K562 (cell line): Measurements from ENCODE around the gene WDPCP.

Experiments used
- ARNT ChIP-seq, 2 experiments: fragments of 450-650 bp; IDR thresholded peaks; 2 replicates each; pipeline ENCODE4 v1.6.1; 2016; ENCODE audit warnings: mild to moderate bottlenecking in 1 of 2
- DPF2 ChIP-seq: fragments of 450-650 bp; IDR thresholded peaks from 2 replicates; pipeline ENCODE4 v1.6.1; 2016
- JUND ChIP-seq, 2 experiments: IDR thresholded peaks; 2 replicates in 1 of 2; 3 replicates in 1 of 2; pipeline ENCODE4 v1.6.1; 2011; ENCODE audit warnings: borderline replicate concordance in 2 of 2, low read depth in 2 of 2, low read length in 2 of 2, improper control_type of control experiment in 1 of 2, missing biosample characterization in 1 of 2, missing genetic modification characterization in 1 of 2, missing genetic modification reagents in 1 of 2
- NFE2 ChIP-seq: IDR thresholded peaks from 2 replicates; pipeline ENCODE4 v1.6.1; 2014; ENCODE audit warnings: antibody characterized with exemption, low read depth
- POLR2A ChIP-seq: fragments of 450-650 bp; conservative IDR thresholded peaks from 2 replicates; pipeline ENCODE4 v1.6.1; 2016
- SP2 ChIP-seq: IDR thresholded peaks from 2 replicates; pipeline ENCODE4 v1.6.1; 2011; ENCODE audit warnings: mild to moderate bottlenecking, low read depth, low read length, moderate library complexity; ENCODE audit not compliant: poor library complexity, severe bottlenecking; ENCODE audit errors: extremely low read depth
- ZC3H4 ChIP-seq: sonication (generic); formaldehyde crosslinking; IDR thresholded peaks from 2 replicates; pipeline ENCODE4 v1.9.0; 2021; ENCODE audit warnings: missing genetic modification reagents, borderline replicate concordance
- ZNF239 ChIP-seq: fragments of 250-450 bp; sonication (Bioruptor Pico); IDR thresholded peaks from 2 replicates; pipeline ENCODE4 v1.4.0; 2020; ENCODE audit warnings: mild to moderate bottlenecking
- TF ChIP-seq, protein P1 (sequence below), 3 experiments: IDR thresholded peaks in 2 of 3; conservative IDR thresholded peaks in 1 of 3; 2 replicates each; pipeline ENCODE4 v1.5.1; 2011 to 2012; ENCODE audit warnings: low read length in 3 of 3, mild to moderate bottlenecking in 3 of 3, control low read depth in 2 of 3, improper control_type of control experiment in 1 of 3, inconsistent platforms in 1 of 3, low read depth in 1 of 3, mixed read lengths in 1 of 3, moderate library complexity in 1 of 3; ENCODE audit not compliant: insufficient read depth in 2 of 3
- TF ChIP-seq, protein P2 (sequence below): IDR thresholded peaks from 3 replicates; pipeline ENCODE4 v1.6.1; 2011; ENCODE audit warnings: borderline replicate concordance, mild to moderate bottlenecking; ENCODE audit not compliant: insufficient read length, insufficient read depth
- TF ChIP-seq, protein P3 (sequence below): fragments of 450-650 bp; IDR thresholded peaks from 2 replicates; pipeline ENCODE4 v1.7.1; 2018; ENCODE audit warnings: mild to moderate bottlenecking, low read depth; ENCODE audit not compliant: partially characterized antibody
- TF ChIP-seq, protein P4 (sequence below), 2 experiments: fragments of 450-650 bp in 1 of 2; sonication (generic) in 1 of 2; formaldehyde crosslinking; conservative IDR thresholded peaks; 2 replicates each; pipeline versions ENCODE4 v1.4.0 to v1.8.1; 2020 to 2022; ENCODE audit warnings: mild to moderate bottlenecking in 1 of 2, missing genetic modification reagents in 1 of 2

DNA sequence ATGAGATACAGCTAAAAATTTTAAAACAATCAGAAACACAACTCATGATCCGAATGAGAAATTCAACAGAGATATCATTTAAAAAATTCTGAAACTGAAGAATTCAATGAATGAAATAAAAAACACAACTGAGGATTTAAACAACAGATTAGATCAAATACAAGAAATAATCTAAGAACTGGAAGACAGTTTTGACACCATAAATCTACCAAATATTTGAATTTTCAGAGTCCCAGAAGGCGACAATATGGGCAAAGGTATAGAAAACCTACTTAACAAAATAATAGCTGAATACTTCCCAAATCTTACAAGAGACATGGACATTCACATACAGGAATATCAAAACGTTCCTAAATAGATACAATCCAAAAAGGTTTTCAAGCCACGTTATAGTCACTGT is 315.7 kb downstream of the WDPCP start:
- TF ChIP-seq DPF2 (no peak), JUND (IDR thresholded peaks at IDR 0.05; ENCODE audit: borderline replicate concordance, low read depth, low read length) (no peak), JUND (tag; IDR thresholded peaks at IDR 0.05; ENCODE audit: borderline replicate concordance, low read depth, low read length) (no peak), ZC3H4 (no peak), SP2 (no peak), ARNT (IDR thresholded peaks at IDR 0.05) (no peak), ZNF239 (CRISPR knock-in tag) (no peak), POLR2A (no peak), NFE2 (no peak)
- TF ChIP-seq, protein P1, sequence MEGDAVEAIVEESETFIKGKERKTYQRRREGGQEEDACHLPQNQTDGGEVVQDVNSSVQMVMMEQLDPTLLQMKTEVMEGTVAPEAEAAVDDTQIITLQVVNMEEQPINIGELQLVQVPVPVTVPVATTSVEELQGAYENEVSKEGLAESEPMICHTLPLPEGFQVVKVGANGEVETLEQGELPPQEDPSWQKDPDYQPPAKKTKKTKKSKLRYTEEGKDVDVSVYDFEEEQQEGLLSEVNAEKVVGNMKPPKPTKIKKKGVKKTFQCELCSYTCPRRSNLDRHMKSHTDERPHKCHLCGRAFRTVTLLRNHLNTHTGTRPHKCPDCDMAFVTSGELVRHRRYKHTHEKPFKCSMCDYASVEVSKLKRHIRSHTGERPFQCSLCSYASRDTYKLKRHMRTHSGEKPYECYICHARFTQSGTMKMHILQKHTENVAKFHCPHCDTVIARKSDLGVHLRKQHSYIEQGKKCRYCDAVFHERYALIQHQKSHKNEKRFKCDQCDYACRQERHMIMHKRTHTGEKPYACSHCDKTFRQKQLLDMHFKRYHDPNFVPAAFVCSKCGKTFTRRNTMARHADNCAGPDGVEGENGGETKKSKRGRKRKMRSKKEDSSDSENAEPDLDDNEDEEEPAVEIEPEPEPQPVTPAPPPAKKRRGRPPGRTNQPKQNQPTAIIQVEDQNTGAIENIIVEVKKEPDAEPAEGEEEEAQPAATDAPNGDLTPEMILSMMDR (IDR thresholded peaks at IDR 0.05 in 2 of 3, conservative IDR thresholded peaks at IDR 0.05 in 1 of 3; ENCODE audit: insufficient read depth in 2 of 3, low read depth in 1 of 3, low read length in 3 of 3), result no peak
- TF ChIP-seq, protein P2, sequence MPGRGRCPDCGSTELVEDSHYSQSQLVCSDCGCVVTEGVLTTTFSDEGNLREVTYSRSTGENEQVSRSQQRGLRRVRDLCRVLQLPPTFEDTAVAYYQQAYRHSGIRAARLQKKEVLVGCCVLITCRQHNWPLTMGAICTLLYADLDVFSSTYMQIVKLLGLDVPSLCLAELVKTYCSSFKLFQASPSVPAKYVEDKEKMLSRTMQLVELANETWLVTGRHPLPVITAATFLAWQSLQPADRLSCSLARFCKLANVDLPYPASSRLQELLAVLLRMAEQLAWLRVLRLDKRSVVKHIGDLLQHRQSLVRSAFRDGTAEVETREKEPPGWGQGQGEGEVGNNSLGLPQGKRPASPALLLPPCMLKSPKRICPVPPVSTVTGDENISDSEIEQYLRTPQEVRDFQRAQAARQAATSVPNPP, result no peak
- TF ChIP-seq, protein P3, sequence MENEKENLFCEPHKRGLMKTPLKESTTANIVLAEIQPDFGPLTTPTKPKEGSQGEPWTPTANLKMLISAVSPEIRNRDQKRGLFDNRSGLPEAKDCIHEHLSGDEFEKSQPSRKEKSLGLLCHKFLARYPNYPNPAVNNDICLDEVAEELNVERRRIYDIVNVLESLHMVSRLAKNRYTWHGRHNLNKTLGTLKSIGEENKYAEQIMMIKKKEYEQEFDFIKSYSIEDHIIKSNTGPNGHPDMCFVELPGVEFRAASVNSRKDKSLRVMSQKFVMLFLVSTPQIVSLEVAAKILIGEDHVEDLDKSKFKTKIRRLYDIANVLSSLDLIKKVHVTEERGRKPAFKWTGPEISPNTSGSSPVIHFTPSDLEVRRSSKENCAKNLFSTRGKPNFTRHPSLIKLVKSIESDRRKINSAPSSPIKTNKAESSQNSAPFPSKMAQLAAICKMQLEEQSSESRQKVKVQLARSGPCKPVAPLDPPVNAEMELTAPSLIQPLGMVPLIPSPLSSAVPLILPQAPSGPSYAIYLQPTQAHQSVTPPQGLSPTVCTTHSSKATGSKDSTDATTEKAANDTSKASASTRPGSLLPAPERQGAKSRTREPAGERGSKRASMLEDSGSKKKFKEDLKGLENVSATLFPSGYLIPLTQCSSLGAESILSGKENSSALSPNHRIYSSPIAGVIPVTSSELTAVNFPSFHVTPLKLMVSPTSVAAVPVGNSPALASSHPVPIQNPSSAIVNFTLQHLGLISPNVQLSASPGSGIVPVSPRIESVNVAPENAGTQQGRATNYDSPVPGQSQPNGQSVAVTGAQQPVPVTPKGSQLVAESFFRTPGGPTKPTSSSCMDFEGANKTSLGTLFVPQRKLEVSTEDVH, result no peak
- TF ChIP-seq, protein P4, sequence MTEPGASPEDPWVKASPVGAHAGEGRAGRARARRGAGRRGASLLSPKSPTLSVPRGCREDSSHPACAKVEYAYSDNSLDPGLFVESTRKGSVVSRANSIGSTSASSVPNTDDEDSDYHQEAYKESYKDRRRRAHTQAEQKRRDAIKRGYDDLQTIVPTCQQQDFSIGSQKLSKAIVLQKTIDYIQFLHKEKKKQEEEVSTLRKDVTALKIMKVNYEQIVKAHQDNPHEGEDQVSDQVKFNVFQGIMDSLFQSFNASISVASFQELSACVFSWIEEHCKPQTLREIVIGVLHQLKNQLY (CRISPR knock-in tag; conservative IDR thresholded peaks at IDR 0.05), result no peak
